Measurements from ENCODE around the gene C2orf68.
"Not testable (repeated sequence)": the region's sequence is repeated elsewhere in the genome, so short reads cannot be mapped to it uniquely, and the experiment has no call there.

The C2orf68 gene

GRCh38 chr2:85628658-85629057 is 16.8 kb upstream of the C2orf68 start:
- no peak for DNase-seq (ENCODE audit: low read depth)

DNA sequence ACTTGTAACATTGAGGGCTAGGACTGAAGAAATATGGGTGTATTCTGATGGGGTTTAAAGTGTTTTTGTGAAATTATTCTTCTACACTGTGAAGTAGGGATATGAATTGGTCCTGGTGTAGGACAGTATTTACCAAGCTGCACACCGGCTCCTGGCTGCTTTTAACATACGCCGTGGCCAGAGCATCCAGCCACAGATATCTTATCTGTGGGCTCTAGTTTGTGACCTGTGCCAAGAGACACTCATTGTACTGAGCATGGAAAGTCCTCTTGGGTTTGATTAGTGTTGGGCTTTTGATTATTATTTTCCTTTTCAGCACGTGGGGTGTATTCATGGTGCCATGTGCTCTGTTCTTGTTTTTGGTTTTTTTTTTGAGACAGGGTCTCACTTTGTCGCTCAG is 12.1 kb upstream of the C2orf68 start:
- DNase-seq (ENCODE audit: low read depth), result no peak

DNA sequence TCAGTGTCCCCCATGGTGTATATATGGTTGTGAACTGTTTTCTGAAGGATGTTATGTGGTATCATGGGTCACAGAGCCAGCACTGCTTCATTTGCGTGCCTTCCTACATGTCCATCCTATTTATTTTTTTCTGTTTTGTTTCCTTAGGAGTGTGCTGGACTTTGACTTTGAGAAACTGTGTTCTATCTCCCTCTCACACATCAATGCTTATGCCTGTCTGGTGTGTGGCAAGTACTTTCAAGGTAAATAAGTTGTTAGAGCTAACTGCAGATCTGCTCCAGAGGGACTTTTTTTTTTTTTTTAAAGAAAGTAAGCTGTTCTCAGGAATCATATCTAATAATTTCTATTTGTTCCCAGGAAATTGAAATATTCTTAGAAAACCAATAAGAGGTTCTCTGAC is 9.5 kb upstream of the C2orf68 start:
- no peak for DNase-seq (ENCODE audit: low read depth)

- no peak for DNase-seq (ENCODE audit: low read depth)
Observed at GRCh38 chr2:85619617-85620016, 7.8 kb upstream of the C2orf68 start.

DNA sequence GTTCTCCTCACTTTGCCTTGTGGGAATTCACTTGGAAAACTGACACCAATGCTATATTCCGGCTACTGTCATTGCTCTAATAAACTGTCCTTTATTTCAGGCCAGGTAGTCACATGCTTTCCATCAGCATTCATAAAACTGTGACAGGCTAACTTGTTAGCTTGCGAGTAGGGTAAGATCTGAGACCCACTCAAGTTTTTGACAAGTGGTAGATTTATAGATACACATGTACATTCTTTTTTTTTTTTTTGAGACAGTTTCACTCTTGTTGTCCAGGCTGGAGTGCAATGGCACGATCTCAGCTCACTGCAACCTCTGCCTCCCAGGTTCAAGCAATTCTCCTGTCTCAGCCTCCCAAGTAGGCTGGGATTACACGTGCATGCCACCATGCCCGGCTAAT is 5.9 kb upstream of the C2orf68 start:
- not testable (repeated sequence) for DNase-seq (ENCODE audit: low read depth)

DNA sequence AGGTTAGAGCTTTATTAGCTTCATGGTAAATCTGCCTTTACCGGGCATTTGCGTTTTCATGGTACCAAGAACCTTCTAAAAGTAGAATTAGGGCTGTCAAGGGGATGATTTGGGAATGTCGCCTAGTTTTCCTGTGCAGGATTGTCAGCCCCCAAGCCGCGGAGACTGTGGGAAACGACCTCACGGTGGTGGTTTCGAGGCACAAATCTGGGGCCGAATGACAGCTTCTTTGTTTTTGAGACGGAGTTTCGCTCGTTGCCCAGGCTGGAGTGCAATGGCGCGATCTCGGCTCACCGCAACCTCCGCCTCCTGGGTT is 3.5 kb upstream of the C2orf68 start:
- DNase-seq (ENCODE audit: low read depth), result no peak

DNA sequence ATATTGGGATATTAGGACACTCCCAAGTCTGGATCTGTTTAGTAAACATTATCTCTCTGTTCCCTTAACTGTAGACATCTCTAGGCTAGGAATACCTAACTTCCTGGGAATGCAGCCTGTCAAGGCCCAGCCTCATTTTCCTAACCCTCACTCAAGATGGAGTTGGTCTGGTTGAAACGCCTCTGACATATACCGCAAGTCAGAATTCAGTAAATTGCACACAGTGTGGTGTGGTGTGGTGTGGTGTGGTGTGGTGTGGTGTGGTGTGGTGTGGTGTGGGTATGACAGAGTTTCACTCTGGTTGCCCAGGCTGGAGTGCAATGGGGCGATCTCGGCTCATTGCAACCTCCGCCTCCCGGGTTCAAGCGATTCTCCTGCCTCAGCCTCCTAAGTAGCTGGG is 2.9 kb upstream of the C2orf68 start:
- DNase-seq (ENCODE audit: low read depth), result not testable (repeated sequence)

DNA sequence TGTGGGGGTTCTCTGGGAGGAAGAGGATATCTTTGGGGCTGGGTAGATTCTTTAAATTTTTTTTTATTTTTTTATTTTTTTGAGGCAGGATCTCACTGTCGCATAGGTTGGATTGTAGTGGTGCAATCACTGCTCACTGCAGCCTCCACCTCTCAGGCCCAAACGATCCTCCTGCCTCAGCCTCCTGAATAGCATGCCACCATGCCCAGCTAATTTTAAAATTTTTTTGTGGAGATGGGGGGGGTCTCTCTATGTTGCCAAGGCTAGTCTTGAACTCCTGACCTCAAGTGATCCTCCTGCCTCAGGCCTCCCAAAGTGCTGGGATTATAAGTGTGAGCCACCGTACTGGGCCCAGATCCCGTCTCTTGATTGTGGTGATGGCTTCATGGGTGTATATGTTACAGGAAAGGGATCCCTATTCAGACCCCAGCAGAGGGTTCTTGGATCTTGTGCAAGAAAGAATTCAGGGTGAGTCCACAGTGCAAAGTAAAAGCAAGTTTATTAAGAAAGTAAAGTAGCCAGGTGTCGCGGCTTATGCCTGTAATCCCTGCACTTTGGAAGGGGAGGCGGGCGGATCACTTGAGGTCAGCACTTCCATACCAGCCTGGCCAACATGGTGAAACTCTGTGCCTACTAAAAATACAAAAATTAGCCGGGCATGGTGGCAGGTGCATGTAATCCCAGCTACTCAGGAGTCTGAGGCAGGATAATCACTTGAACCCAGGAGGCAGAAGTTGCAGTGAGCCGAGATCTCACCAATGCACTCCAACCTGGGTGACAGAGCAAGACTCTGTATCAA is 2.0 kb upstream of the C2orf68 start:
- no peak for DNase-seq (ENCODE audit: low read depth)

- DNase-seq (ENCODE audit: low read depth), result no peak
Observed at GRCh38 chr2:85611217-85611704, 605 bp downstream of the C2orf68 start.

GRCh38 chr2:85607268-85608215 is 4.3 kb downstream of the C2orf68 start:
- no peak for DNase-seq (ENCODE audit: low read depth)

GRCh38 chr2:85606116-85606455 is 5.8 kb downstream of the C2orf68 start:
- no peak for DNase-seq (ENCODE audit: low read depth)

DNA sequence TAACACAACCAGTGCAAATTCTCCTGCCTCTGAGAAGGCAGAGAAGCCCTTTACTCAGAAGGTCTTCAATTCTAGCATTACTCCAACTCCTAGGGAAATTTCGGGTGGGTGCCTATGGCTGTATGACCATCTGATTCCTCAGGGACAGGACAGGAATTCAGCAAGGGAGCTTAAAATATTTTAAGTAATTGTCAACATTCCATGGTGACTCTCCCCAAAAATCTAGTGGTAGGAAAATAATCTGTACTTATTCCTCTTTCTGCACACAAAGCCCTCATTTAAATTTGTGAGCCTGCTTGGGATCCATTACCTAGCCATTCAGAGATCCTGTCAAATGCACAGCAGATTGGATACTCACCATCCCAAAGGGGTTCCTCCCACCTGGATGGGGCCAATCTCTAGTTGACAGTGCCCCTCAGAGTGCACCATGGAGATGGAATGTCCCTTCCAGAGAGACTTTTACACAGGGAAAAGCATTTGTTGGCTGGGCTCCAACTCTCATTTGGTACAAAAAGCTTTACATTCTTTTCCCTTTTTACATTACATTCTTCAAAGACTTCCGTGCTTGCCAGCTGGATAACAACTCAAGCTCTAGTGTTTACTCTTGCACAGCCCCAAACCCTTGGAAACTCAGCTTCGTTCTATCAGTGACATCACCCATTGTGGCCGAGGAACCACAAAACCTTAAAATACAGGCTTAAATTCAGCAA is 6.3 kb downstream of the C2orf68 start:
- no peak for DNase-seq (ENCODE audit: low read depth)

- DNase-seq (ENCODE audit: low read depth), result no peak
Observed at GRCh38 chr2:85604568-85605339, 7.1 kb downstream of the C2orf68 start.

DNA sequence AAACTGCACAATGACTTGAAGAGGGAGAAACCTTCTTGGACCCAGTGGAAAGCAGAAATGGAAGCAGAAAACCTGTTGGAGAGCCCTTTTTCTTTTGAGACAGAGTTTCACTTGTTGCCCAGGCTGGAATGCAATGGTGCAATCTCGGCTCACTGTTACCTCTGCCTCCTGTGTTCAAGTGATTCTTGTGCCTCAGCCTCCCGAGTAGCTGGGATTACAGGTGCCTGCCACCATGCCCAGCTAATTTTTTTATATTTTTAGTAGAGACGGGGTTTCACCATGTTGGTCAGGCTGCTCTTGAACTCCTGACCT is 7.8 kb downstream of the C2orf68 start:
- DNase-seq (ENCODE audit: low read depth), result not testable (repeated sequence)

GRCh38 chr2:85602476-85603234 is 9.2 kb downstream of the C2orf68 start, which contains the start of gene TMEM150A:
TMEM150A (minus strand) TSS chr2:85602698; CDS start chr2:85601948, 750 bp downstream.
- DNase-seq (ENCODE audit: low read depth), result peak; percentile 83

GRCh38 chr2:85601771-85602475 is 9.9 kb downstream of the C2orf68 start:
- DNase-seq (ENCODE audit: low read depth), result no peak

- DNase-seq (ENCODE audit: low read depth), result no peak
Observed at GRCh38 chr2:85600951-85601770, 10.7 kb downstream of the C2orf68 start.

GRCh38 chr2:85600235-85600575 is 11.7 kb downstream of the C2orf68 start:
- no peak for DNase-seq (ENCODE audit: low read depth)

DNA sequence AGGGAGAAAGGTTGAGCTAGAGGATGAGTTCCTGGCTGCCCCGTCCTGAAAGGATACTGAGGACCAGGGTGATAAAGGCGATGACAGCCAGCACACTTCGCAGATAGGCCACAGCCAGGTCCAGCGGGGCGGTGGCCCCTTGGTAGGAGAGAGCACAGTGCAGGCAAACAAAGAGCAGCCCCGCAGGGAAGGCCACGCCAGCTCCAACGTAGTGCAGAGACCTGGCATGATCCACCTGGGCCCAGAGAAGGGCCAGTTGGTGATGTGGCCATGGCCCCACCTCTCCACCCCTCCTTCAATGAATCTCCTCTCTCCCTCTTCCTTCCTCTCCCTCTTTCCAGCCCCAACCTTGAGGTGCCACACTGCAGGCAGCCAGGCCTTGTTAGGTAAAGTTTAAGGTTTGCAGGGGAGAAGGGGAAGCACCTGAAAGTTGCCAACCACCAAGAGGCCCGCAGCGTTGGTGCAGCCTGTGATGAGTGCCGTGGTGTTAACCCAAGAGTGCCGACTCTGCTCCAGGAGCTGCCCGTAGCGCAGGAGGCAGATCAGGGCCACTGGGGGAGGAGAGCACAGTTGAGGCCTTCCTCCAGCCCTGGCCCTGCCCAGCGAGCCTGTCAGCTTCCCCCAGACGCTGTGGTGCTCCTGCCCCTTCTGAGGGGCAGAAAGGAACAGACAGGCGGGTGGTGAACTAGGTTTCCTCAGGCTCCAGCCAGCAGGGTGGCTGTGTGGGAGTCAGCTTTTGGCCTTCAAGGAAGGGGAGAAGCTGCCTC is 12.2 kb downstream of the C2orf68 start:
- DNase-seq (ENCODE audit: low read depth), result no peak

All from stimulated activated CD8-positive, alpha-beta memory T cell treated with anti-CD3 and anti-CD28 coated beads, Interleukin-12 subunit alpha, Interleukin-12 subunit beta, amount 100 ng/mL, for 4 hours (primary cell).